GM19372 (cell line): ENCODE measurements around the gene AP1G1.
A peak's percentile ranks its signal among the peaks of the same experiment; 100 is the strongest.
"Not testable (repeated sequence)": the region's sequence is repeated elsewhere in the genome, so short reads cannot be mapped to it uniquely, and the experiment has no call there.

ENCODE experiments used
- ATAC-seq: cut with Tn5 transposase; IDR thresholded peaks from one replicate; pipeline ENCODE4 v1.9.1; 2021; ENCODE audit warnings: mild to moderate bottlenecking, low read depth, moderate library complexity; ENCODE audit not compliant: unreplicated experiment

Gene AP1G1

DNA sequence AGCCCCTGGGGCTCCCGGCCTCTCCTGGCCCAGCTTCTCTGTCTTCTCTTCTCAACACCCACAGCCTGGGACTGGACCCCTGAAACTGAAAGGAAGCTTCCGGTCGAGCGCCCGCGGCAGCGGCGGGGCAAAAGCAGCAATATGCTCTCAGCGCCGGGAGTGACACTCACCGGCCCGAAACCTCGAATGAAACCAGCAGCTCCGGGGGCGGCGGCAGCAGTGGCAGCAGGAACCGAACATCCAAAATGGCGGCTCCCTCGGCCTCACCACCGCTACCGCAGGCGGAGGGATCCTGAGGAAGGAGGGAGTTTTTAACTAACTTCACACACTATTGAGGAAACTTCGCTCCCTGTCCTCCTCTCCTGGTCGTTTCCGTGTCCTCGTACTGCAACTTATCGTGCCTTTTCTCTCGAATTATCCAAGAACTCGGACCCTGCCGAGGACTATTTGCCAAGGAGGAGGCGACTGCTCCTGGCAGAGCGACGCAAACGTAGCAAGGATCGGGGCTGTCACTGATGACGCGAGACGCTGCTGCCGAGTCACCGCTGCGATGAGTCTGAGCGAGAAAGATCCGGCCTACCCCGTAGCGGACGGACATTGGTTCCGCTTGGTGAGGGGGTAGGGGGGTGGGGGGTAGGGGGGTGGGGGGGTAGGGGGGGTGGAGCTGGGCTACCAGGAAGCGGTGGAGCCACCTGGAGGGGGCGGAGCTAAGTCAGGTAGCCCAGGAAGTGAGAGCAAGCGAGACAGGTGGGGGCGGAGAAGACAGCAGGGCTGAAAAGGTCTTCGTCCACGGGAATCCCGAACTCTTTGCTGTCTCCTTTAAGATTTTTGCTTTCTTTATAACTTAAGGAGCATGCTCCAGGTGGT lies at the start of gene AP1G1:
TSS of gene AP1G1 (minus strand) at position 242 of the 867 bp plus-strand sequence. CDS start 19,355 bp downstream, outside the sequence.
- peak; percentile 78 for ATAC-seq

GRCh38 chr16:71855937-71856662 lies 47.5 kb upstream of the AP1G1 start:
- no peak for ATAC-seq

DNA sequence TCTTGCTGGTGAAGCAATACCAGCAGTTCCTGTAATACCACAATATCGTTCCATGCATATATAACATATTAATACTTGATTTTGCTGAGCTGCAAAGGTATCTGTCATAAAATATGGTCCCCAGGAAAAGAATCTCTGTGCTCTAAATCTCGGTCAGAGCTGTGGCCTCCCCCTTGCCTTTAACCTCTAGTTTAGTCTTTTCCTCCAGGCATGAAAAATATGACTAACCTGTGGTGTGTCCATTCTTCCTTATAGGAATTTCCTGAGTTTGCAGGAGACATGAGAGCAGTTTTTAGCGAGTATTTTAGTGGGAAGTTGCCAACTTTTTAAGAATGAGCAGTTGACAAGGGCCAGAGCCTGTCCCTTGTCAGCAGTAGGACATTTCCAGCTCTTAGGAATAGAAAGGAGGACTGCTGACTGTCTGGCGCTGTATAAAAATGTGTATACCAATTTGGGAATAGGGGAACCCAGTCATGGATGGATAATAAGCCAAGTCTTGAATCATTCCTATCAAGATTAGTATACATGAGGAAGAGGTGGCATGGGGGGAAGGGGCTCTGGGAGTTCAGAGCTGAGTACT lies 45.8 kb upstream of the AP1G1 start:
- ATAC-seq: no peak

GRCh38 chr16:71853413-71853812 lies 44.8 kb upstream of the AP1G1 start:
- ATAC-seq: peak; percentile 72

GRCh38 chr16:71852561-71852960 lies 43.9 kb upstream of the AP1G1 start:
- ATAC-seq: no peak

DNA sequence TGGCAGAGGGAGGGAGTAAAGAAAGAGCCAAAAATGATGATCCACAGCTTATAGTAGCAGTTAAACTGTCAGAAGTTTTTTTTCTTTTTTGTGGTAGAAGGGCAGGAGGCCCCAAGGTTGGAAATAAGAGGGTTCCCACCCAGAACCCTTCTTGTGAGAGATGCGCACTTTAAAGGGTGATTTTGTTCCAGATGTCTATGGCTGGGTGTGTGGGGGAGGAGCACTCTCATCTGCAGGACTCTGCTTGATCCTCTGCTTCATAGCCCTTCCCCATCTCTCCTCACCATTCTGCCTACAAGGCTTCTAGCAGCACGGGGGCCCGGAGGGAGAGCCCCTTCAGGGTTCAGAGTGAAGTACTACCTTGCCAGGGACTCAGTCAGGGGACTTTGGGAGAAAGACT lies 43.5 kb upstream of the AP1G1 start:
- no peak for ATAC-seq

GRCh38 chr16:71851746-71852145 lies 43.1 kb upstream of the AP1G1 start:
- ATAC-seq: no peak

- ATAC-seq: no peak
These were observed 40.0 kb upstream of the AP1G1 start for GRCh38 chr16:71848622-71849021.

- ATAC-seq: no peak
These were observed 38.5 kb upstream of the AP1G1 start for GRCh38 chr16:71847096-71847495.

GRCh38 chr16:71846431-71846830 lies 37.8 kb upstream of the AP1G1 start:
- ATAC-seq: no peak

DNA sequence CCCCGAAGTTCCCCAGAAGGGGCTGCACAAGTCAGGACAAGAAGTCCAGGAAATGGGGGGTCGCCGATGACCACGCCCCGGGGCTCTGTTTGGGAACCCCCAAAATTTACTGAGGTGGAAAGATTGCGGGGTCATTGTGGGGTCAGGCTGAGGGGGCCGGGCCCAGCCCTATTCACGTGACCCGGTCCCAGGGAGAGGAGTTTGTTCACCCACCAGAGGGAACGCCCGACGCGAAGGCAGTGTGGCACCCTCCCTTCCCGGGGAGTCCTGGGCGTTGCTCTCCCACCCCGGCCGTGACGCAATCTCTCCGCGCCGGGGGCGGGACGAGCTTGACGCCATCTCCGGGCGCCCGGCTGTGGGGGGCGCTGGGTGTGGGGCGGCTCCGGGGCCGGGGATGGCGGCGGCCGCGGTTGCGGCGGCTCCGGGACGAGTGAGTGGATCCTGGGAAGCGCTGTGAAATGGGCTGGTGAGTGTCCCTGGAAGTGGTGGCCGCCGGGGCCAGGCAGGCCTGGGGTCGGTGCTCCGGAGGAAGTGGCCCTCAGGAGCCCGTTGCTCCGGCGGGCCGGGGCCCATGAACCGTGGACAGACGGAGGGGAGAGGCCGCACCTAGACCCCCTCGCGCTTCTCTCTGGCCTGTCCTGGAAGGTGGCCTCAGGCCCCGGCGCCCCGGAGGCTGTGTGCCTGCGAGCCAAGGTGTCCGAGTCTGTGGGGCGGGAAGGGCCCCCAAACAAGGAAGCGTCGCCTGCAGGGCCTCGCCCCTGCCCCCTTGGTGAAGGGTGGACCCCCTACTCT lies 37.2 kb upstream of the AP1G1 start, which contains the start of gene ATXN1L:
TSS of gene ATXN1L (plus strand) at position 338 of the 792 bp plus-strand sequence. CDS start 3,765 bp downstream, outside the sequence.
- ATAC-seq: peak; percentile 62

DNA sequence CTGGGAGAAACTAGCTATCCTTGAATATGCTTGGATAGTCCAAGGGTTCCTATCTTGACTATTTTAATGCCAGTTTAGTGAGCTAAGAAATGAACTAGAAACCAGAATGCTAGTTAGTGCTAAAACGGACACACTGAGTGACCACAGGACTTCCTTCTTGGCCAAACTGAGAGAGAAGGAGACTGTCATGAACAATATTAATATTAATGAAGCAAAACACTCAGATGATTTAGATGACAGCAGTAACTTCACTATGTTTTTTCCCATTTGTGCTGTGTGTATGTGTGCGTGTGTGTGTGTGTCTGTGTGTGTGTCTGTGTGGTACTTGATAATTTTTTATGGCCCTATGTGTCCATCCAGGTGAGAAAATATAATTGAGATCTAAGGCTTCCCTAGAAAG lies 34.9 kb upstream of the AP1G1 start:
- no peak for ATAC-seq

DNA sequence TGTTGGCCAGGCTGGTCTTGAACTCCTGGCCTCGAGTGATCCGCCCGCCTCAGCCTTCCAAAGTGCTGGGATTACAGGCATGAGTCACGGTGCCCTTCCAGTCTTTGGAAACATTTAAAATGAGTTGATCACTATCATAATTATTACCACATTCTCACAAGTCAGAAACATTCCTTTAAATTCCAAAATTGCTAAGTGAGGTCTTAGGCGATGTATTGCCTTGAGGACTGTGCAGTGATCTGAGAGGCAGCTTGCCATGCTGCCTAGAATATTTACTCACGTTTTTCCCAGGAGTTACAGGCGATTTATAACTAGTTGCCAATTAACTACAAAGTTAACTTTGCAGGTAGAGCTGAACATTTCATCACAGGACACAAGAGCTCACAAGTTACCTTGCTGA lies 31.4 kb upstream of the AP1G1 start:
- ATAC-seq: no peak

- no peak for ATAC-seq
These were observed 28.5 kb upstream of the AP1G1 start for GRCh38 chr16:71837150-71837549.

- ATAC-seq: no peak
These were observed 25.7 kb upstream of the AP1G1 start for GRCh38 chr16:71834291-71834690.

DNA sequence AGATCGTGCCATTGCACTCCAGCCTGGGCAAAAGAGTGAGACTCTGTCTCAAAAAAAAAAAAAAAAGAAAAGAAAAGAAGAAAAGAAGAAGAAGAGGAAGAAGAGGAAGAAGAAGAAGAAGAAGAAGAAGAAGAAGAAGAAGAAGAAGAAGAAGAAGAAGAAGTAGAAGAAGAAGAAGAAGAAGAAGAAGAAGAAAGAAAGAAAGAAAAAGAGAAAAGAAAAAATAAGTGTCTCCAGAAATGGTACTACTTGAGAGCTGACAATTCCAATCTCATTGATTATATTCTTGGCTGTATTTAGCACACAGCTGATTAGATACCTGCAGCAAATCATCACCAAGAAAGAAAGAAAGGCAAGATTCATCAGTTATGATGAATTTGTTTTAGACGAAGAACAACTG lies 23.5 kb upstream of the AP1G1 start:
- not testable (repeated sequence) for ATAC-seq

- not testable (repeated sequence) for ATAC-seq
These were observed 23.1 kb upstream of the AP1G1 start for GRCh38 chr16:71831698-71832097.

DNA sequence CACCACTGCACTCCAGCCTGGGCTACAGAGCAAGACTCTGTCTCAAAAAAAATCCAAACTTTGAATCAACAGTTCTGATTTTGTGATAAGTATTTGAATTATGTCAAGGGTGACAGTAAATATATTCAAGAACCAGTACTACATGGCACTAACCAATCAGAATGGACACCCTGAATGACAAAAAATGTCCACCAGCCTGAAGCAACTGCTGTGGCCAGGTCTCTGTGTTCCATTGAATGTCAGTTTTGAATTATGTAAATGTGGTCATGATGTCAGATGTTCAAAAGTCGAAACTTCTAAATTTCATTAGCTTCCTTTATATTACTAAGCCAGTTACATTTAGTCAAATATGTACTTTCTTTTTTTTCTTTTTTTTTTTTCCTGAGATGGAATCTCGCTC lies 21.7 kb upstream of the AP1G1 start:
- ATAC-seq: no peak

DNA sequence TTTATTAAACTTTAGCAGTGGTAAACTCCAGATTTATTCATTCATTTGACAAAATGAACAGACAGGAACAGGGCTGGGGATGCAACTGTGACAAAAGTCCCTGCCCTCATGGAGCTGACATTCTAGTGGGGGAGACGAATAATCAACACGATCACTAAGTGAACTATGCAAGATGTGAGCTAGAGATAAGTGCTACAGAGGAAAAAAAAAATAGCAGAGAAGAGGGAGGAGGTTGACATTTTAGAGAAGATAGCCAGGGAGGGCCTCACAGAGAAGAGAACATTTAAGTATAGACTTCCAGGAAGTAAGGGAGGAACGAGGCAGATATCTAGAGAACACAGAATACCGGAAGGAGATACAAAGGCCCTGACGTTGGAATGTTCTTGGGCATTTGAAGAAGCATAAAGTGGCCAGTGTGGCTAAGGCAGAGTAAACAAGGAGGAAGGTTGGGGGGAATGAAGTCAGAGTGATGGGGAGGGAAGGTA lies 17.9 kb upstream of the AP1G1 start:
- ATAC-seq: no peak

GRCh38 chr16:71817155-71817500 lies 8.5 kb upstream of the AP1G1 start:
- ATAC-seq: not testable (repeated sequence)
